ENCODE results near the gene YJU2.
"Not testable (repeated sequence)": the region's sequence is repeated elsewhere in the genome, so short reads cannot be mapped to it uniquely, and the experiment has no call there.

YJU2 gene

GRCh38 chr19:4237510-4237909 lies 9.4 kb upstream of the YJU2 start:
- not testable (repeated sequence) for H3K4me3 ChIP-seq (ENCODE audit: low read depth, low read length); H4K8ac ChIP-seq (ENCODE audit: low read depth, low read length); H3K4me1 ChIP-seq (ENCODE audit: control insufficient read depth in 1 of 2, insufficient read depth in 2 of 2, low read length in 2 of 2); H2AFZ ChIP-seq (ENCODE audit: insufficient read depth, low read length, poor library complexity); H3K4ac ChIP-seq (ENCODE audit: low read depth, low read length); H3K36me3 ChIP-seq (ENCODE audit: control insufficient read depth in 1 of 2, insufficient read depth in 2 of 2, low read length in 2 of 2); H2BK5ac ChIP-seq (ENCODE audit: low read depth, low read length, poor library complexity); H3K23ac ChIP-seq (ENCODE audit: low read length); DNase-seq; H3K79me1 ChIP-seq (ENCODE audit: low read length); H2BK120ac ChIP-seq (ENCODE audit: insufficient read depth, low read length, poor library complexity); H2AK5ac ChIP-seq (ENCODE audit: low read length); H3K18ac ChIP-seq (ENCODE audit: low read length); H3K27me3 ChIP-seq (ENCODE audit: insufficient read depth, low read length); H3K9me3 ChIP-seq (ENCODE audit: insufficient read depth, low read depth, low read length); H3K4me2 ChIP-seq (ENCODE audit: low read length); H4K91ac ChIP-seq (ENCODE audit: low read depth, low read length); H3K27ac ChIP-seq (ENCODE audit: low read depth, low read length); H3K14ac ChIP-seq (ENCODE audit: low read length); H4K12ac ChIP-seq (ENCODE audit: low read depth, low read length); H3K79me2 ChIP-seq (ENCODE audit: control insufficient read depth, insufficient read depth, low read length, poor library complexity); H3K9ac ChIP-seq (ENCODE audit: low read length); H2BK12ac ChIP-seq (ENCODE audit: low read length)
- no CpG with 5 or more reads among the region's 16 CpGs for WGBS (ENCODE audit: extremely low coverage, insufficient coverage, insufficient read length)

- Histone ChIP-seq H3K9ac (ENCODE audit: low read length) (no peak overlapping the region), H3K79me1 (ENCODE audit: low read length) (no peaks in the 10 kb centered on the region), H2BK120ac (ENCODE audit: insufficient read depth, low read length, poor library complexity) (no peak overlapping the region), H3K14ac (ENCODE audit: low read length) (no peak overlapping the region), H3K27ac (ENCODE audit: low read depth, low read length) (no peak overlapping the region), H2BK5ac (ENCODE audit: low read depth, low read length, poor library complexity) (no peak overlapping the region), H3K4ac (ENCODE audit: low read depth, low read length) (no peak overlapping the region), H2AFZ (ENCODE audit: insufficient read depth, low read length, poor library complexity) (no peak overlapping the region), H3K4me2 (ENCODE audit: low read length) (no peak overlapping the region), H3K4me1 (ENCODE audit: control insufficient read depth in 1 of 2, insufficient read depth in 2 of 2, low read length in 2 of 2) (no peaks in the 10 kb centered on the region), H3K9me3 (ENCODE audit: insufficient read depth, low read depth, low read length) (peaks cover 3% of the 10 kb centered on the region), H2BK12ac (ENCODE audit: low read length) (no peak overlapping the region), H2AK5ac (ENCODE audit: low read length) (no peak overlapping the region), H3K27me3 (ENCODE audit: insufficient read depth, low read length) (no peaks in the 10 kb centered on the region), H4K12ac (ENCODE audit: low read depth, low read length) (no peak overlapping the region), H4K91ac (ENCODE audit: low read depth, low read length) (no peak overlapping the region), H4K8ac (ENCODE audit: low read depth, low read length) (no peak overlapping the region), H3K36me3 (ENCODE audit: control insufficient read depth in 1 of 2, insufficient read depth in 2 of 2, low read length in 2 of 2) (no peaks in the 10 kb centered on the region), H3K18ac (ENCODE audit: low read length) (no peak overlapping the region), H3K23ac (ENCODE audit: low read length) (no peak overlapping the region), H3K79me2 (ENCODE audit: control insufficient read depth, insufficient read depth, low read length, poor library complexity) (no peaks in the 10 kb centered on the region), H3K4me3 (ENCODE audit: low read depth, low read length) (no peak overlapping the region)
- no peak for DNase-seq
- no CpG with 5 or more reads among the region's 4 CpGs for WGBS (ENCODE audit: extremely low coverage, insufficient coverage, insufficient read length)
These were observed 8.0 kb upstream of the YJU2 start for GRCh38 chr19:4238831-4239230.

- Histone ChIP-seq H3K79me2 (ENCODE audit: control insufficient read depth, insufficient read depth, low read length, poor library complexity) (peaks cover under 1% of the 10 kb centered on the region), H3K14ac (ENCODE audit: low read length) (no peak overlapping the region), H3K9ac (ENCODE audit: low read length) (no peak overlapping the region), H2BK12ac (ENCODE audit: low read length) (no peak overlapping the region), H3K4me1 (ENCODE audit: control insufficient read depth in 1 of 2, insufficient read depth in 2 of 2, low read length in 2 of 2) (peaks cover 0 to 3% of the 10 kb centered on the region in 2 experiments), H3K4ac (ENCODE audit: low read depth, low read length) (no peak overlapping the region), H3K4me2 (ENCODE audit: low read length) (no peak overlapping the region), H3K18ac (ENCODE audit: low read length) (no peak overlapping the region), H3K4me3 (ENCODE audit: low read depth, low read length) (no peak overlapping the region), H2AK5ac (ENCODE audit: low read length) (no peak overlapping the region), H3K23ac (ENCODE audit: low read length) (no peak overlapping the region), H3K36me3 (ENCODE audit: control insufficient read depth in 1 of 2, insufficient read depth in 2 of 2, low read length in 2 of 2) (no peaks in the 10 kb centered on the region), H2AFZ (ENCODE audit: insufficient read depth, low read length, poor library complexity) (no peak overlapping the region), H4K91ac (ENCODE audit: low read depth, low read length) (no peak overlapping the region), H2BK5ac (ENCODE audit: low read depth, low read length, poor library complexity) (no peak overlapping the region), H3K27ac (ENCODE audit: low read depth, low read length) (no peak overlapping the region), H4K12ac (ENCODE audit: low read depth, low read length) (no peak overlapping the region), H3K9me3 (ENCODE audit: insufficient read depth, low read depth, low read length) (peaks cover 3% of the 10 kb centered on the region), H3K27me3 (ENCODE audit: insufficient read depth, low read length) (no peaks in the 10 kb centered on the region), H2BK120ac (ENCODE audit: insufficient read depth, low read length, poor library complexity) (no peak overlapping the region), H3K79me1 (ENCODE audit: low read length) (peaks cover 4% of the 10 kb centered on the region), H4K8ac (ENCODE audit: low read depth, low read length) (no peak overlapping the region)
- WGBS (ENCODE audit: extremely low coverage, insufficient coverage, insufficient read length), result no CpG with 5 or more reads among the region's 5 CpGs
- no peak for DNase-seq
These were observed 5.0 kb upstream of the YJU2 start for GRCh38 chr19:4241824-4242430.

- H3K27me3 ChIP-seq (ENCODE audit: insufficient read depth, low read length); H3K79me2 ChIP-seq (ENCODE audit: control insufficient read depth, insufficient read depth, low read length, poor library complexity); H3K4ac ChIP-seq (ENCODE audit: low read depth, low read length); H3K27ac ChIP-seq (ENCODE audit: low read depth, low read length); H2AK5ac ChIP-seq (ENCODE audit: low read length); H3K23ac ChIP-seq (ENCODE audit: low read length); H4K12ac ChIP-seq (ENCODE audit: low read depth, low read length); H3K79me1 ChIP-seq (ENCODE audit: low read length); H3K9ac ChIP-seq (ENCODE audit: low read length); H2BK5ac ChIP-seq (ENCODE audit: low read depth, low read length, poor library complexity); DNase-seq; H3K4me1 ChIP-seq (ENCODE audit: control insufficient read depth in 1 of 2, insufficient read depth in 2 of 2, low read length in 2 of 2); H2AFZ ChIP-seq (ENCODE audit: insufficient read depth, low read length, poor library complexity); H3K9me3 ChIP-seq (ENCODE audit: insufficient read depth, low read depth, low read length); H3K18ac ChIP-seq (ENCODE audit: low read length); H3K4me2 ChIP-seq (ENCODE audit: low read length); H4K91ac ChIP-seq (ENCODE audit: low read depth, low read length); H2BK120ac ChIP-seq (ENCODE audit: insufficient read depth, low read length, poor library complexity); H3K4me3 ChIP-seq (ENCODE audit: low read depth, low read length); H2BK12ac ChIP-seq (ENCODE audit: low read length); H3K14ac ChIP-seq (ENCODE audit: low read length): not testable (repeated sequence)
- WGBS (ENCODE audit: extremely low coverage, insufficient coverage, insufficient read length), result no CpG with 5 or more reads among the region's 6 CpGs
- H3K36me3 ChIP-seq (ENCODE audit: control insufficient read depth in 1 of 2, insufficient read depth in 2 of 2, low read length in 2 of 2), result peaks cover 15 to 18% of the 10 kb centered on the region in 2 experiments
- peak overlapping the region; percentile 99 for H4K8ac ChIP-seq (ENCODE audit: low read depth, low read length)
These were observed 942 bp upstream of the YJU2 start for GRCh38 chr19:4245938-4246337.
